Naive thymus-derived CD4-positive, alpha-beta T cell (primary cell): ENCODE data around the gene CACNA1C. TPM values are rescaled to one million over a fixed set of nuclear protein-coding genes. Genes with fewer than 3 reads are reported as not detected.

Experiments
- ATAC-seq: fragments of 150-1000 bp; cut with Tn5 transposase; 2 replicates; pipeline ENCODE4 v1.10.0; 2021; ENCODE audit warnings: mild to moderate bottlenecking, moderate library complexity
- CTCF ChIA-PET: fragments of 350-600 bp; sonication (Branson Sonifier 250); formaldehyde crosslinking; loops from one replicate; lab custom pipeline; 2021; ENCODE audit warnings: antibody characterized with exemption; lab: Charles Lee
- POLR2A ChIA-PET: fragments of 350-600 bp; sonication (Branson Sonifier 250); formaldehyde crosslinking; loops from one replicate; lab custom pipeline; 2021; ENCODE audit warnings: antibody characterized with exemption, inconsistent platforms; lab: Charles Lee
- DNase-seq, 9 donors: peaks; one replicate each; pipeline versions ENCODE4 v3.0.0 to v3.0.0-alpha.2; 2020 to 2022; ENCODE audit warnings: mixed read lengths in 1 of 9
- H3K27ac ChIP-seq: one replicate; pipeline ENCODE4 v1.7.0; 2013; ENCODE audit warnings: mild to moderate bottlenecking, low read depth, low read length, moderate library complexity
- H3K27me3 ChIP-seq, 2 donors: one replicate each; pipeline ENCODE4 v1.7.0; 2013; ENCODE audit warnings: low read length in 2 of 2, mild to moderate bottlenecking in 2 of 2, moderate library complexity in 2 of 2; ENCODE audit not compliant: control insufficient read depth in 2 of 2, insufficient read depth in 2 of 2
- H3K36me3 ChIP-seq, 3 experiments: 1 replicate in 2 of 3; 2 replicates in 1 of 3; pipeline ENCODE4 v1.7.0; 2013; ENCODE audit warnings: low read length in 3 of 3, mild to moderate bottlenecking in 3 of 3, moderate library complexity in 1 of 3; ENCODE audit not compliant: insufficient read depth in 3 of 3, control insufficient read depth in 2 of 3
- H3K4me1 ChIP-seq, 2 donors: one replicate each; pipeline ENCODE4 v1.7.0; 2013; ENCODE audit warnings: low read length in 2 of 2, mild to moderate bottlenecking in 2 of 2, moderate library complexity in 1 of 2; ENCODE audit not compliant: control insufficient read depth in 2 of 2, insufficient read depth in 2 of 2
- H3K4me3 ChIP-seq: 2 replicates; pipeline ENCODE4 v1.7.0; 2013; ENCODE audit warnings: mild to moderate bottlenecking, low read length
- H3K9me3 ChIP-seq, 3 experiments: 1 replicate in 2 of 3; 2 replicates in 1 of 3; pipeline ENCODE4 v1.7.0; 2013; ENCODE audit warnings: low read length in 3 of 3; ENCODE audit not compliant: control insufficient read depth in 2 of 3
- H3K27ac Mint-ChIP-seq, 9 donors: one replicate each; pipeline ENCODE4 v1.8.0; 2020 to 2022; ENCODE audit warnings: mixed read lengths in 9 of 9, mild to moderate bottlenecking in 8 of 9, moderate library complexity in 5 of 9, inconsistent platforms in 2 of 9
- H3K27me3 Mint-ChIP-seq, 5 donors: one replicate each; pipeline ENCODE4 v1.8.0; 2021 to 2022; ENCODE audit warnings: mixed read lengths in 5 of 5, mild to moderate bottlenecking in 1 of 5
- H3K36me3 Mint-ChIP-seq, 5 donors: one replicate each; pipeline ENCODE4 v1.8.0; 2020 to 2022; ENCODE audit warnings: mixed read lengths in 5 of 5, mild to moderate bottlenecking in 3 of 5, inconsistent platforms in 1 of 5
- H3K4me1 Mint-ChIP-seq, 7 donors: one replicate each; pipeline ENCODE4 v1.8.0; 2020 to 2022; ENCODE audit warnings: mixed read lengths in 7 of 7, mild to moderate bottlenecking in 3 of 7, inconsistent platforms in 1 of 7
- H3K4me3 Mint-ChIP-seq, 10 donors: one replicate each; pipeline ENCODE4 v1.8.0; 2020 to 2022; ENCODE audit warnings: mild to moderate bottlenecking in 10 of 10, mixed read lengths in 10 of 10, moderate library complexity in 6 of 10, inconsistent platforms in 2 of 10
- H3K9me3 Mint-ChIP-seq, 11 donors: one replicate each; pipeline ENCODE4 v1.8.0; 2020 to 2022; ENCODE audit warnings: mixed read lengths in 11 of 11, mild to moderate bottlenecking in 4 of 11, inconsistent platforms in 1 of 11, moderate library complexity in 1 of 11
- intact Hi-C, 2 donors: fragments of 100-400 bp; cut with micrococcal nuclease; formaldehyde crosslinking; loops; one replicate each; pipeline ENCODE4 v1.15.1; 2023
- polyA plus RNA-seq, 2 donors: library from polyadenylated mRNA; unstranded; fragments of 300-500 nt; fragmentation: Illumina TruSeq; gene quantifications; one replicate each; pipeline ENCODE4 v1.2.3, GENCODE V29; 2021
- total RNA-seq, 6 experiments: library from RNA in 5 of 6; stranded (reverse) in 5 of 6; gene quantifications; 1 replicate in 5 of 6; 2 replicates in 1 of 6; pipeline ENCODE4 v1.2.3 and lab custom pipeline; 2021 to 2026

CACNA1C gene
- total and polyA plus RNA-seq, 7 experiments from 2014 or later, result 0.04 to 0.48 (median 0.08) TPM

- CTCF ChIA-PET, result no interaction called here
- no peaks in the 10 kb centered on the region for H3K36me3 ChIP-seq
- no peaks in the 10 kb centered on the region for H3K27me3 ChIP-seq
- H3K27me3 Mint-ChIP-seq, result peaks cover 13 to 26% (median 22%) of the 10 kb centered on the region in 5 donors
- POLR2A ChIA-PET, result no interaction called here
- no peak overlapping the region for H3K27ac ChIP-seq
- intact Hi-C loops, result no loop called here
- no peak overlapping the region for H3K27ac Mint-ChIP-seq
- no peak overlapping the region for H3K4me3 ChIP-seq
- ATAC-seq, result no peak
- no peaks in the 10 kb centered on the region for H3K36me3 Mint-ChIP-seq
- H3K4me1 ChIP-seq, result no peaks in the 10 kb centered on the region
- H3K4me3 Mint-ChIP-seq, result no peak overlapping the region
- H3K4me1 Mint-ChIP-seq, result peaks cover 0 to 3% (median 0%) of the 10 kb centered on the region in 7 donors
- H3K9me3 Mint-ChIP-seq, result peaks cover 0 to 2% (median 0%) of the 10 kb centered on the region in 11 donors
- H3K9me3 ChIP-seq, result no peaks in the 10 kb centered on the region
- no peak for DNase-seq
Measured at GRCh38 chr12:2348482-2348852, 295.7 kb downstream of the CACNA1C start.

- no peaks in the 10 kb centered on the region for H3K36me3 Mint-ChIP-seq
- peaks cover 0 to 8% (median 0%) of the 10 kb centered on the region in 7 donors for H3K4me1 Mint-ChIP-seq
- peaks cover 6 to 33% (median 19%) of the 10 kb centered on the region in 5 donors for H3K27me3 Mint-ChIP-seq
- ChIA-PET CTCF (no interaction called here), POLR2A (no interaction called here)
- no peaks in the 10 kb centered on the region for H3K36me3 ChIP-seq
- no peak overlapping the region for H3K27ac ChIP-seq
- H3K27me3 ChIP-seq, result no peaks in the 10 kb centered on the region
- ATAC-seq (no peak), DNase-seq (no peak)
- no peak overlapping the region for H3K4me3 Mint-ChIP-seq
- H3K9me3 ChIP-seq, result no peaks in the 10 kb centered on the region
- peak overlapping the region in 1 of 9 donors; percentile 55 for H3K27ac Mint-ChIP-seq
- intact Hi-C loops, result no loop called here
- no peaks in the 10 kb centered on the region for H3K4me1 ChIP-seq
- no peak overlapping the region for H3K4me3 ChIP-seq
- H3K9me3 Mint-ChIP-seq, result peaks cover 0 to 2% (median 0%) of the 10 kb centered on the region in 11 donors
Measured at GRCh38 chr12:2351161-2351560, 298.4 kb downstream of the CACNA1C start.

- H3K27me3 ChIP-seq, result no peaks in the 10 kb centered on the region
- H3K9me3 ChIP-seq, result no peaks in the 10 kb centered on the region
- ChIA-PET CTCF (no interaction called here), POLR2A (no interaction called here)
- no peak overlapping the region for H3K27ac Mint-ChIP-seq
- H3K4me1 Mint-ChIP-seq, result peaks cover 0 to 13% (median 0%) of the 10 kb centered on the region in 7 donors
- H3K27me3 Mint-ChIP-seq, result peaks cover 4 to 33% (median 24%) of the 10 kb centered on the region in 5 donors
- H3K36me3 ChIP-seq, result no peaks in the 10 kb centered on the region
- DNase-seq (no peak), ATAC-seq (no peak)
- H3K4me3 ChIP-seq, result no peak overlapping the region
- H3K4me3 Mint-ChIP-seq, result no peak overlapping the region
- intact Hi-C loops, result no loop called here
- no peaks in the 10 kb centered on the region for H3K36me3 Mint-ChIP-seq
- no peaks in the 10 kb centered on the region for H3K4me1 ChIP-seq
- no peak overlapping the region for H3K27ac ChIP-seq
- no peaks in the 10 kb centered on the region for H3K9me3 Mint-ChIP-seq
Measured at GRCh38 chr12:2352203-2352602, 299.4 kb downstream of the CACNA1C start.

GRCh38 chr12:2353281-2353680 is 300.5 kb downstream of the CACNA1C start:
- Mint-ChIP-seq H3K27ac (no peak overlapping the region), H3K27me3 (peaks cover 4 to 37% (median 26%) of the 10 kb centered on the region in 5 donors), H3K4me1 (peaks cover 0 to 22% (median 6%) of the 10 kb centered on the region in 7 donors), H3K9me3 (no peaks in the 10 kb centered on the region), H3K36me3 (peaks cover 0 to 2% (median 0%) of the 10 kb centered on the region in 5 donors), H3K4me3 (no peak overlapping the region)
- CTCF ChIA-PET, result no interaction called here
- Histone ChIP-seq H3K4me1 (no peaks in the 10 kb centered on the region), H3K27ac (no peak overlapping the region), H3K4me3 (no peak overlapping the region), H3K9me3 (no peaks in the 10 kb centered on the region), H3K27me3 (no peaks in the 10 kb centered on the region), H3K36me3 (no peaks in the 10 kb centered on the region)
- POLR2A ChIA-PET, result no interaction called here
- intact Hi-C loops, result no loop called here
- DNase-seq (no peak), ATAC-seq (no peak)

- Mint-ChIP-seq H3K9me3 (no peaks in the 10 kb centered on the region), H3K4me1 (peaks cover 3 to 26% (median 9%) of the 10 kb centered on the region in 7 donors), H3K27me3 (peaks cover 4 to 38% (median 26%) of the 10 kb centered on the region in 5 donors), H3K27ac (no peak overlapping the region), H3K4me3 (no peak overlapping the region), H3K36me3 (peaks cover 0 to 2% (median 0%) of the 10 kb centered on the region in 5 donors)
- ChIA-PET CTCF (interaction anchor here (0.6 kb wide), 1 partner anchor 117 kb away, joined by 3 read pairs; no protein-coding TSS in a partner anchor), POLR2A (no interaction called here)
- Histone ChIP-seq H3K4me3 (no peak overlapping the region), H3K36me3 (no peaks in the 10 kb centered on the region), H3K27ac (no peak overlapping the region), H3K27me3 (no peaks in the 10 kb centered on the region), H3K9me3 (no peaks in the 10 kb centered on the region), H3K4me1 (peaks cover 0 to 3% of the 10 kb centered on the region in 2 donors)
- intact Hi-C loops, result no loop called here
- DNase-seq (no peak), ATAC-seq (no peak)
Measured at GRCh38 chr12:2353691-2354090, 300.9 kb downstream of the CACNA1C start.

- peaks cover 7 to 33% (median 13%) of the 10 kb centered on the region in 7 donors for H3K4me1 Mint-ChIP-seq
- ATAC-seq (no peak), DNase-seq (no peak)
- H3K27ac Mint-ChIP-seq, result no peak overlapping the region
- no peak overlapping the region for H3K4me3 Mint-ChIP-seq
- no peak overlapping the region for H3K4me3 ChIP-seq
- H3K9me3 Mint-ChIP-seq, result no peaks in the 10 kb centered on the region
- peaks cover 0 to 2% (median 0%) of the 10 kb centered on the region in 5 donors for H3K36me3 Mint-ChIP-seq
- no peak overlapping the region for H3K27ac ChIP-seq
- H3K36me3 ChIP-seq, result no peaks in the 10 kb centered on the region
- no peaks in the 10 kb centered on the region for H3K27me3 ChIP-seq
- POLR2A ChIA-PET, result no interaction called here
- intact Hi-C loops, result no loop called here
- CTCF ChIA-PET, result interaction anchor here (0.6 kb wide), 1 partner anchor 116 kb away, joined by 3 read pairs; no protein-coding TSS in a partner anchor
- H3K4me1 ChIP-seq, result peaks cover 0 to 5% of the 10 kb centered on the region in 2 donors
- peaks cover 0 to 39% (median 25%) of the 10 kb centered on the region in 5 donors for H3K27me3 Mint-ChIP-seq
- no peaks in the 10 kb centered on the region for H3K9me3 ChIP-seq
Measured at GRCh38 chr12:2354151-2354991, 301.6 kb downstream of the CACNA1C start.
